GM11168 (cell line): ENCODE measurements around the gene DPYD.
"Not testable (repeated sequence)": the region's sequence is repeated elsewhere in the genome, so short reads cannot be mapped to it uniquely, and the experiment has no call there.

Experiments used
- in situ Hi-C: fragments of 300-500 bp; cut with MboI; formaldehyde crosslinking; loops from one replicate; pipeline ENCODE4 v1.12.0; 2022; ENCODE audit warnings: low sequenced_read_pairs; ENCODE audit not compliant: unreplicated experiment

DPYD gene

GRCh38 chr1:97349794-97350193 is 571.0 kb downstream of the DPYD start:
- in situ Hi-C loops, result not testable (repeated sequence)

- in situ Hi-C loops, result no loop called here
These were observed 572.1 kb downstream of the DPYD start for GRCh38 chr1:97348599-97349265.

GRCh38 chr1:97340951-97341350 is 579.9 kb downstream of the DPYD start:
- in situ Hi-C loops, result no loop called here

GRCh38 chr1:97338347-97338746 is 582.5 kb downstream of the DPYD start:
- in situ Hi-C loops, result no loop called here

- in situ Hi-C loops, result no loop called here
These were observed 583.4 kb downstream of the DPYD start for GRCh38 chr1:97337250-97338030.

- in situ Hi-C loops, result no loop called here
These were observed 586.4 kb downstream of the DPYD start for GRCh38 chr1:97334454-97334853.

GRCh38 chr1:97332716-97333115 is 588.1 kb downstream of the DPYD start:
- in situ Hi-C loops, result no loop called here

GRCh38 chr1:97331165-97331564 is 589.7 kb downstream of the DPYD start:
- in situ Hi-C loops, result no loop called here

- in situ Hi-C loops, result no loop called here
These were observed 606.1 kb downstream of the DPYD start for GRCh38 chr1:97314685-97315084.

- in situ Hi-C loops, result no loop called here
These were observed 612.7 kb downstream of the DPYD start for GRCh38 chr1:97308131-97308530.

GRCh38 chr1:97307568-97307967 is 613.3 kb downstream of the DPYD start:
- in situ Hi-C loops, result no loop called here

- in situ Hi-C loops, result no loop called here
These were observed 613.7 kb downstream of the DPYD start for GRCh38 chr1:97307151-97307550.

GRCh38 chr1:97306504-97306903 is 614.3 kb downstream of the DPYD start:
- in situ Hi-C loops, result no loop called here

GRCh38 chr1:97304366-97304765 is 616.5 kb downstream of the DPYD start:
- in situ Hi-C loops, result no loop called here

GRCh38 chr1:97298966-97299365 is 621.9 kb downstream of the DPYD start:
- in situ Hi-C loops, result no loop called here

- in situ Hi-C loops, result no loop called here
These were observed 623.2 kb downstream of the DPYD start for GRCh38 chr1:97297611-97298010.

- in situ Hi-C loops, result no loop called here
These were observed 638.9 kb downstream of the DPYD start for GRCh38 chr1:97281962-97282361.

- in situ Hi-C loops, result no loop called here
These were observed 642.8 kb downstream of the DPYD start for GRCh38 chr1:97277891-97278654.

GRCh38 chr1:97271916-97272788 is 648.7 kb downstream of the DPYD start:
- in situ Hi-C loops, result loop anchor here (25.0 kb wide), 1 partner anchor 240 kb away; no protein-coding TSS in a partner anchor
